Esophagus squamous epithelium (tissue), 4 donors: ENCODE results near the gene MAGI1.

Source experiments
- CTCF ChIP-seq, 6 experiments: fragments of 450-650 bp in 4 of 6; fragments of 200-600 bp in 2 of 6; sonication (generic) in 2 of 6; IDR thresholded peaks; one replicate each; pipeline ENCODE4 v1.5.1; 2016 to 2019; ENCODE audit warnings: antibody characterized with exemption in 6 of 6, mild to moderate bottlenecking in 4 of 6, moderate library complexity in 4 of 6
- POLR2A ChIP-seq, 4 donors: fragments of 450-650 bp; IDR thresholded peaks; one replicate each; pipeline ENCODE4 v1.6.1; 2017; ENCODE audit warnings: antibody characterized with exemption in 4 of 4, mild to moderate bottlenecking in 4 of 4, moderate library complexity in 3 of 4

- TF ChIP-seq CTCF (IDR thresholded peaks at IDR 0.05) (no peak), POLR2A (IDR thresholded peaks at IDR 0.05) (no peak)
Observed at GRCh38 chr3:65552434-65552833, 486.3 kb downstream of the MAGI1 start.
